H1 (cell line): ENCODE results near the gene PRKCA. TPM values are rescaled to one million over a fixed set of nuclear protein-coding genes. Genes with fewer than 3 reads are reported as not detected.

Experiments used
- CTCF ChIA-PET: fragments of 300-600 bp; sonication (Branson Sonifier 250); formaldehyde crosslinking; loops from one replicate; lab custom pipeline; 2021; ENCODE audit not compliant: partially characterized antibody; lab: Charles Lee
- POLR2A ChIA-PET: fragments of 300-600 bp; sonication (Branson Sonifier 250); formaldehyde crosslinking; loops from one replicate; lab custom pipeline; 2021; ENCODE audit warnings: inconsistent platforms; ENCODE audit not compliant: partially characterized antibody; lab: Charles Lee
- DNase-seq, 2 experiments: peaks; one replicate each; pipeline versions ENCODE4 v3.0.0 to v3.0.0-alpha.2; 2010 to 2022; ENCODE audit warnings: low spot score in 2 of 2, low read depth in 1 of 2, mixed read lengths in 1 of 2
- FAIRE-seq: peaks from 2 replicates; lab custom pipeline; 2011; peaks lifted over from hg19 to GRCh38; lab: Jason Lieb, UNC
- H2AFZ ChIP-seq: 2 replicates; pipeline ENCODE4 v1.8.1; 2012; ENCODE audit warnings: low read length, inconsistent platforms
- H2AK5ac ChIP-seq: 2 replicates; pipeline ENCODE4 v1.6.1; 2013; ENCODE audit warnings: low read depth, low read length
- H2BK120ac ChIP-seq: replicated peaks from 2 replicates; pipeline ENCODE3; 2013; ENCODE audit warnings: low read depth, low read length, inconsistent platforms
- H2BK12ac ChIP-seq: 2 replicates; pipeline ENCODE4 v1.6.1; 2013; ENCODE audit warnings: low read depth, low read length
- H2BK15ac ChIP-seq: 2 replicates; pipeline ENCODE4 v1.6.1; 2013; ENCODE audit warnings: low read length
- H2BK20ac ChIP-seq: 2 replicates; pipeline ENCODE4 v1.6.1; 2013; ENCODE audit warnings: low read length
- H2BK5ac ChIP-seq: 2 replicates; pipeline ENCODE4 v1.6.1; 2013; ENCODE audit warnings: low read depth, low read length
- H3K14ac ChIP-seq: 2 replicates; pipeline ENCODE4 v1.6.1; 2013; ENCODE audit warnings: inconsistent platforms; ENCODE audit not compliant: insufficient read length
- H3K18ac ChIP-seq: 2 replicates; pipeline ENCODE4 v1.6.1; 2013; ENCODE audit warnings: low read length; ENCODE audit errors: extremely low read depth
- H3K23ac ChIP-seq: 2 replicates; pipeline ENCODE4 v1.6.1; 2013; ENCODE audit warnings: inconsistent platforms; ENCODE audit not compliant: insufficient read length
- H3K23me2 ChIP-seq: 2 replicates; pipeline ENCODE4 v1.6.1; 2013; ENCODE audit warnings: low read depth, low read length
- H3K27ac ChIP-seq: 2 replicates; pipeline ENCODE4 v1.6.1; 2011; ENCODE audit warnings: low read depth, low read length, inconsistent platforms
- H3K27me3 ChIP-seq, 4 experiments: replicated peaks in 1 of 4; 1 replicate in 1 of 4; 2 replicates in 3 of 4; pipeline versions ENCODE4 v1.6.1 to v1.8.1; 2011 to 2013; ENCODE audit warnings: low read length in 3 of 4, mild to moderate bottlenecking in 3 of 4, inconsistent platforms in 2 of 4, mixed read lengths in 2 of 4, moderate library complexity in 1 of 4; ENCODE audit not compliant: control insufficient read depth in 3 of 4, insufficient read depth in 3 of 4; ENCODE audit errors: extremely low read depth in 1 of 4
- H3K36me3 ChIP-seq, 4 experiments: 2 replicates each; pipeline versions ENCODE4 v1.6.1 to v1.8.1; 2011 to 2013; ENCODE audit warnings: mild to moderate bottlenecking in 4 of 4, low read length in 3 of 4, moderate library complexity in 2 of 4, control low read depth in 1 of 4, inconsistent platforms in 1 of 4; ENCODE audit not compliant: insufficient read depth in 4 of 4, control insufficient read depth in 2 of 4
- H3K4ac ChIP-seq: replicated peaks from 2 replicates; pipeline ENCODE3; 2013; ENCODE audit warnings: low read length, low read depth, mixed read lengths, inconsistent platforms; ENCODE audit not compliant: insufficient read length
- H3K4me1 ChIP-seq, 4 experiments: replicated peaks in 1 of 4; 1 replicate in 1 of 4; 2 replicates in 3 of 4; pipeline versions ENCODE4 v1.6.1 to v1.8.1; 2011 to 2013; ENCODE audit warnings: low read length in 3 of 4, inconsistent platforms in 2 of 4, mixed read lengths in 1 of 4; ENCODE audit not compliant: insufficient read depth in 4 of 4, control insufficient read depth in 3 of 4
- H3K4me2 ChIP-seq, 2 experiments: 2 replicates each; pipeline versions ENCODE4 v1.6.1 to v1.8.1; 2011 to 2013; ENCODE audit warnings: low read depth in 2 of 2, low read length in 2 of 2, control low read depth in 1 of 2, inconsistent platforms in 1 of 2, mild to moderate bottlenecking in 1 of 2; ENCODE audit not compliant: insufficient read depth in 1 of 2
- H3K4me3 ChIP-seq, 4 experiments: fragments of 200-600, 300-600 bp in 1 of 4; sonication (generic), shearing (Covaris generic), sonication (Bioruptor Twin) in 1 of 4; 2 replicates each; pipeline versions ENCODE4 v1.5.1 to v1.8.1; 2011 to 2016; ENCODE audit warnings: low read length in 4 of 4, low read depth in 3 of 4, control low read depth in 2 of 4, inconsistent platforms in 2 of 4, mild to moderate bottlenecking in 2 of 4, mixed read lengths in 1 of 4, moderate library complexity in 1 of 4; ENCODE audit not compliant: insufficient read depth in 2 of 4; ENCODE audit errors: extremely low read depth in 1 of 4
- H3K56ac ChIP-seq: replicated peaks from 2 replicates; pipeline ENCODE3; 2013; ENCODE audit warnings: low read depth, mild to moderate bottlenecking, mixed read lengths, low read length, inconsistent platforms; ENCODE audit not compliant: insufficient read length
- H3K79me1 ChIP-seq: 2 replicates; pipeline ENCODE4 v1.6.1; 2013; ENCODE audit warnings: low read depth, low read length, control low read depth
- H3K79me2 ChIP-seq, 2 experiments: 2 replicates each; pipeline versions ENCODE4 v1.6.1 to v1.8.1; 2012 to 2013; ENCODE audit warnings: low read length in 2 of 2, mild to moderate bottlenecking in 2 of 2, inconsistent platforms in 1 of 2; ENCODE audit not compliant: insufficient read depth in 2 of 2, control insufficient read depth in 1 of 2
- H3K9ac ChIP-seq, 4 experiments: replicated peaks in 1 of 4; 1 replicate in 1 of 4; 2 replicates in 3 of 4; pipeline versions ENCODE4 v1.6.1 to v1.8.1; 2011 to 2013; ENCODE audit warnings: low read depth in 3 of 4, low read length in 3 of 4, control low read depth in 2 of 4, mild to moderate bottlenecking in 2 of 4, moderate library complexity in 2 of 4, inconsistent platforms in 1 of 4; ENCODE audit errors: extremely low read depth in 1 of 4
- H3K9me3 ChIP-seq, 2 experiments: 2 replicates each; pipeline versions ENCODE4 v1.6.1 to v1.8.1; 2012 to 2013; ENCODE audit warnings: mild to moderate bottlenecking in 2 of 2, moderate library complexity in 2 of 2, control low read depth in 1 of 2, inconsistent platforms in 1 of 2, low read depth in 1 of 2, low read length in 1 of 2, mixed read lengths in 1 of 2; ENCODE audit not compliant: insufficient read depth in 2 of 2
- H4K20me1 ChIP-seq, 2 experiments: replicated peaks in 1 of 2; 2 replicates each; pipeline versions ENCODE3 to v1.8.1; 2011 to 2013; ENCODE audit warnings: inconsistent platforms in 2 of 2, low read length in 2 of 2, mild to moderate bottlenecking in 1 of 2; ENCODE audit not compliant: insufficient read depth in 2 of 2, control insufficient read depth in 1 of 2
- H4K5ac ChIP-seq: 2 replicates; pipeline ENCODE4 v1.6.1; 2013; ENCODE audit warnings: low read length, low read depth, mixed read lengths, inconsistent platforms; ENCODE audit not compliant: insufficient read length
- H4K8ac ChIP-seq: 2 replicates; pipeline ENCODE4 v1.8.0; 2013; ENCODE audit warnings: mild to moderate bottlenecking, moderate library complexity, low read length, inconsistent platforms; ENCODE audit not compliant: insufficient read depth; ENCODE audit errors: extremely low read depth
- H4K91ac ChIP-seq: replicated peaks from 2 replicates; pipeline ENCODE3; 2013; ENCODE audit warnings: low read length, mixed read lengths, inconsistent platforms; ENCODE audit not compliant: insufficient read length
- BRCA1 ChIP-seq: IDR thresholded peaks from 2 replicates; pipeline ENCODE4 v1.6.1; 2012; ENCODE audit warnings: low read depth, low read length, improper control_type of control experiment
- POLR2A ChIP-seq, 2 experiments: IDR thresholded peaks; 1 replicate in 1 of 2; 2 replicates in 1 of 2; pipeline ENCODE4 v1.6.1; 2011; ENCODE audit warnings: low read depth in 2 of 2, low read length in 2 of 2, mild to moderate bottlenecking in 2 of 2; ENCODE audit errors: control extremely low read depth in 1 of 2
- WGBS, 2 experiments: shearing (Covaris generic) in 1 of 2; methylation state at CpG; one replicate each; pipeline versions ENCODE4 v1.1.6 to v1.1.7; 2013 to 2015; ENCODE audit warnings: low lambda C conversion rate in 2 of 2, mixed read lengths in 2 of 2, inconsistent platforms in 1 of 2, low coverage in 1 of 2, missing lambda C conversion rate in 1 of 2; ENCODE audit not compliant: insufficient replicate concordance in 2 of 2, insufficient coverage in 1 of 2, insufficient read length in 1 of 2; ENCODE audit errors: extremely low coverage in 1 of 2, missing lambda C conversion rate in 1 of 2; 5-methylcytosine and 5-hydroxymethylcytosine counted together
- polyA plus RNA-seq, 7 experiments: library from polyadenylated mRNA; depleted of rRNA in 3 of 7; stranded (reverse) in 5 of 7; unstranded in 2 of 7; fragments of >200 nt in 5 of 7; fragments of 200-250 nt in 2 of 7; gene quantifications; 1 replicate in 5 of 7; 2 replicates in 1 of 7; 4 replicates in 1 of 7; pipeline versions ENCODE4 v1.2.1 to v1.2.3, GENCODE V29; 2011 to 2013; ENCODE audit warnings: missing spikeins in 2 of 7, mixed read lengths in 2 of 7
- total RNA-seq: library from RNA; stranded (reverse); fragmentation: NEBNext Ultra II Directional; extraction: Animal tissue kit (Norgen Biotek cat#: 25700); gene quantifications from 2 replicates; pipeline ENCODE4 v1.2.1, GENCODE V29; 2021

The PRKCA gene
- total and polyA plus RNA-seq, 2 of the 8 experiments (the other 6 are each of a cell fraction or from before 2014, with no cell fraction given), result 5.8 to 17.8 TPM

DNA sequence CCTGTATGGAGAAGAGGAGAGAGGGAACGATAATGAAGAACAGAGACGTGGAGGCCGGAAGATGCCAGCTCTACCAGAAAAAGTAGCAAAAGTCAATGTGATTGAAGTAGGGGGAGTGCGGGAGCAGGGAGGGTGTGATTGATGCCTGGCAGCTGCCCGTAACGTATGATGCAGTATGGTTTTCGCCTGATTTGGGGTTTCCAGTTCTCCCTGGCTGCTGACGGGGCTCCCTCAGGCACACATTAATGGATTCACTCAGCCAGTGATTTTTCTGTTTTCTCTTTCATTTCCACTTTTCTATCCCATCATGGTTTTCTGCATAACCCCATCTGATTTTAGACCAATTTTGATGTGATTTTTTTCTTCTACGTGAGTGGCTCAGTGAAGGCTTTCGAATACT, 62.1 kb downstream of the PRKCA start:
- no peaks in the 10 kb centered on the region for H3K36me3 ChIP-seq
- no peak overlapping the region for H3K27ac ChIP-seq
- H3K4me3 ChIP-seq, result no peak overlapping the region

More for the DNA sequence above, 62.1 kb downstream of the PRKCA start:
- no peak overlapping the region for H2BK5ac ChIP-seq
- FAIRE-seq (no peak), DNase-seq (no peak)
- H3K4ac ChIP-seq, result no peak overlapping the region
- no peaks in the 10 kb centered on the region for H3K9me3 ChIP-seq
- no peak overlapping the region for H3K23ac ChIP-seq
- no peak overlapping the region for H2BK20ac ChIP-seq
- H3K4me2 ChIP-seq, result no peak overlapping the region
- CTCF ChIA-PET, result interaction anchor here (1.0 kb wide), 1 partner anchor 23 kb away, joined by 3 read pairs; no protein-coding TSS in a partner anchor
- no peak overlapping the region for H3K56ac ChIP-seq
- H4K5ac ChIP-seq, result no peak overlapping the region
- H3K18ac ChIP-seq, result no peak overlapping the region
- TF ChIP-seq POLR2A (IDR thresholded peaks at IDR 0.05; ENCODE audit: control extremely low read depth in 1 of 2, low read depth in 2 of 2, low read length in 2 of 2) (no peak), BRCA1 (no peak)
- peaks cover 0 to 9% of the 10 kb centered on the region in 2 experiments; a peak in 1 of 4 replicates for H3K79me2 ChIP-seq
- no peak overlapping the region for H3K9ac ChIP-seq
- no peak overlapping the region for H2AFZ ChIP-seq
- H2BK12ac ChIP-seq, result no peak overlapping the region
- H3K23me2 ChIP-seq, result no peaks in the 10 kb centered on the region
- H4K20me1 ChIP-seq, result peaks cover 0 to under 1% of the 10 kb centered on the region in 2 experiments
- peaks cover 4% of the 10 kb centered on the region for H3K79me1 ChIP-seq
- POLR2A ChIA-PET, result no interaction called here
- no peak overlapping the region for H2AK5ac ChIP-seq
- whole genome bisulfite sequencing, 2 experiments, result 89% methylated on average over 10 of the region's 10 CpGs; no CpG with 5 or more reads in 1 of the 2 experiments
- H3K4me1 ChIP-seq, result peaks cover 0 to 12% (median 6%) of the 10 kb centered on the region in 4 experiments; a peak in 4 of 7 replicates
- no peak overlapping the region for H4K91ac ChIP-seq
- no peaks in the 10 kb centered on the region for H3K27me3 ChIP-seq
- no peak overlapping the region for H3K14ac ChIP-seq
- no peak overlapping the region for H4K8ac ChIP-seq
- H2BK15ac ChIP-seq, result no peak overlapping the region
- no peak overlapping the region for H2BK120ac ChIP-seq
